GM06990 (cell line): ENCODE data around the gene FANCE.
A peak's percentile ranks its signal among the peaks of the same experiment; 100 is the strongest.

Experiments used
- DNase-seq: peaks from one replicate; pipeline ENCODE4 v3.0.0-alpha.2; 2011; ENCODE audit not compliant: insufficient read length; ENCODE audit errors: extremely low read depth
- H3K27me3 ChIP-seq: replicated peaks from 2 replicates; pipeline ENCODE4 v1.6.0; 2011; ENCODE audit warnings: low read length; ENCODE audit not compliant: control insufficient read depth, insufficient read depth
- H3K36me3 ChIP-seq: 2 replicates; pipeline ENCODE4 v1.5.1; 2011; ENCODE audit warnings: low read length; ENCODE audit not compliant: control insufficient read depth, insufficient read depth
- H3K4me3 ChIP-seq: replicated peaks from 2 replicates; pipeline ENCODE4 v1.5.1; 2011; ENCODE audit warnings: low read depth, mild to moderate bottlenecking, control low read depth, low read length
- TF ChIP-seq, protein P1 (sequence below): IDR thresholded peaks from 2 replicates; pipeline ENCODE4 v1.5.1; 2011; ENCODE audit warnings: low read length, control low read depth, mild to moderate bottlenecking, inconsistent platforms; ENCODE audit not compliant: insufficient read depth, poor library complexity, severe bottlenecking

The FANCE gene

DNA sequence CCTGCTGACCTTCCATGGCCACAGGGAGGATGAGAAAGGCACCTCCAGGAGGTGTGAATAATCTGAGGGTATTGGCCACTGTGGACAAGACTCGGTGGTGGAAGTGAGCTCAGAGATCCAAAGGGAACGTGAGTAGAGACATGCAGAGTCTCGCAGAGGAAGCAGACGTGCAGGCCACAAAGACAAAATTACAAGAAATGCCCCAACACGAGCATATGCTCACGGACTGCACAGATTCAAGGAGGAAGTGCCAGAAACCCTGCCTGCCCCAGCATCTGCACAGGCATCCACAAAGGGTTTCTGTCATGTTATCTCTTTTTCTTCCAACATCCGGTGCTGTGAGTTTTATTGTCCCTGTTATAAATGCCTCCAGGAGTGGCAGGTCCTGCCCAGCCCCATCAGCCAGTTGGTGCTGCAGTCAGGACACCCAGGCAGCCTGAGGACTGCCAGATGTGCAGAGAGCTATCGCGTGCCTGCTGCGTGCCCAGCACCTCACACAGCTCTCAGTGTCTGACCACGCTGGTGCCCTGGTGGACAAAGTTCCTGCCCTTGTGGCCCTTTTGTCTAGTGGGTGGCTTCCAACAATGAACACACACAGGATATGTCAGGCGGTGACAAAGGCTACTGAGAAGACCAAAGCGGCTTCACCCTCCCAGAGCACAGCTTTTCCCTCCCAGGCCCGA is 34.0 kb upstream of the FANCE start:
- TF ChIP-seq, protein P1, sequence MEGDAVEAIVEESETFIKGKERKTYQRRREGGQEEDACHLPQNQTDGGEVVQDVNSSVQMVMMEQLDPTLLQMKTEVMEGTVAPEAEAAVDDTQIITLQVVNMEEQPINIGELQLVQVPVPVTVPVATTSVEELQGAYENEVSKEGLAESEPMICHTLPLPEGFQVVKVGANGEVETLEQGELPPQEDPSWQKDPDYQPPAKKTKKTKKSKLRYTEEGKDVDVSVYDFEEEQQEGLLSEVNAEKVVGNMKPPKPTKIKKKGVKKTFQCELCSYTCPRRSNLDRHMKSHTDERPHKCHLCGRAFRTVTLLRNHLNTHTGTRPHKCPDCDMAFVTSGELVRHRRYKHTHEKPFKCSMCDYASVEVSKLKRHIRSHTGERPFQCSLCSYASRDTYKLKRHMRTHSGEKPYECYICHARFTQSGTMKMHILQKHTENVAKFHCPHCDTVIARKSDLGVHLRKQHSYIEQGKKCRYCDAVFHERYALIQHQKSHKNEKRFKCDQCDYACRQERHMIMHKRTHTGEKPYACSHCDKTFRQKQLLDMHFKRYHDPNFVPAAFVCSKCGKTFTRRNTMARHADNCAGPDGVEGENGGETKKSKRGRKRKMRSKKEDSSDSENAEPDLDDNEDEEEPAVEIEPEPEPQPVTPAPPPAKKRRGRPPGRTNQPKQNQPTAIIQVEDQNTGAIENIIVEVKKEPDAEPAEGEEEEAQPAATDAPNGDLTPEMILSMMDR, result no peak
- no peak for DNase-seq
- no peaks in the 10 kb centered on the region for H3K27me3 ChIP-seq
- H3K36me3 ChIP-seq, result peaks cover 7% of the 10 kb centered on the region
- H3K4me3 ChIP-seq, result no peak overlapping the region

DNA sequence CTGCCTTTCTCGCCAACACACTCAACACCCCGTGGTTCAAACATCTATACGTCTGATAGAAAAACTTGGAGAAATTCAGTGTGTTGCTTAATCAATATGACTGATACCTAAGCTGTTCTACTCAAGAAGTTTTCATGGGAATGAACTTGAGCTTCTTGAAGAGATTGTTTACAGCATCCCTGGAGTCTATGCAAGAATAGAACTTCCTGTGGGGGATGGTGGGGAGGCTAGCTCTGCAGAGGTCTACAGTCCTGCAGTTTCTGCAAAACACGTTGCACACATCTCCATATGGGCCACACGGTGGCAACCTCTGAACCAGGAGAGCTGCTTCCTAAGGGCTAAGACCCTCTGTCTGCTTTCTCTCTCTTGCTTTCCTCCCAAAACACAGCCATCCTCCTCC is 32.7 kb upstream of the FANCE start:
- no peak for DNase-seq

DNA sequence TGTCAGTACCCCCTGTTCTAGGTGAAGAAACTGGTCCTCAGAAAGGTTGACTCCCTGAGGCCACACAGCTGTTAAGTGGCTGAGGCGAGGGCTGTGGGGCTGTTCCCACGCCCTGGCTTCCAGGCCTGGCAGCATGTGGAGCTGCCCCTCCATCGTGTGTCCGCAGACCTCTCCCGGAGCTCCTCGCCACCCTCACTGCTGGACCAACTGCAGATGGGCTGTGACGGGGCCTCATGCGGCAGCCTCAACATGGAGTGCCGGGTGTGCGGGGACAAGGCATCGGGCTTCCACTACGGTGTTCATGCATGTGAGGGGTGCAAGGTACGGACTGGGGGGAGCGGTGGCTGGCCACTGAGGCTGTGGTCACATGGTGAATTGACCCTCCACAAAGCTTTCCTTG is 32.2 kb upstream of the FANCE start:
- H3K36me3 ChIP-seq, result peaks cover 9% of the 10 kb centered on the region
- DNase-seq, result no peak
- no peaks in the 10 kb centered on the region for H3K27me3 ChIP-seq
- TF ChIP-seq, protein P1, result no peak
- H3K4me3 ChIP-seq, result no peak overlapping the region

More for the DNA sequence above, 32.7 kb upstream of the FANCE start:
- TF ChIP-seq, protein P1, result peak; percentile 14
- Histone ChIP-seq H3K27me3 (no peaks in the 10 kb centered on the region), H3K36me3 (peaks cover 7% of the 10 kb centered on the region), H3K4me3 (no peak overlapping the region)

DNA sequence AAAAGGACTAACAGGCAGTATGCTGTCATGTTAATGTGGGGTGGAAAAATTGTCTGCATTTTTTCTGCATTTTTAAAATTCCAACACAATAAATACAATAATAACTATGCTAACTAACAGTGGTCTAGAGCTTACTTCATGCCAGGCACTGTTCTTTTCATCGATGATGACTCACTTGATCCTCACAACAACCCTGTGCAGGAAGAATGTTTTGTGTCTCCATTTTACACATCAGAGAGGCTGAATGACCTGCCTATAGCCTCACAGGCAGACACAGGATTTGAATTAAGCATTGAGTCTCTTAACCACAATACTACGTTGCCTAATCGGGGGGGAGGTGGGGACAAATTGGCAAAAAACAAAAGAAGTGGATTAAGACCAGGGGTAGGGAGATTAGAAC is 26.9 kb upstream of the FANCE start:
- no peak overlapping the region for H3K4me3 ChIP-seq
- TF ChIP-seq, protein P1, result no peak
- no peaks in the 10 kb centered on the region for H3K27me3 ChIP-seq
- no peak for DNase-seq
- peaks cover 14% of the 10 kb centered on the region for H3K36me3 ChIP-seq

DNA sequence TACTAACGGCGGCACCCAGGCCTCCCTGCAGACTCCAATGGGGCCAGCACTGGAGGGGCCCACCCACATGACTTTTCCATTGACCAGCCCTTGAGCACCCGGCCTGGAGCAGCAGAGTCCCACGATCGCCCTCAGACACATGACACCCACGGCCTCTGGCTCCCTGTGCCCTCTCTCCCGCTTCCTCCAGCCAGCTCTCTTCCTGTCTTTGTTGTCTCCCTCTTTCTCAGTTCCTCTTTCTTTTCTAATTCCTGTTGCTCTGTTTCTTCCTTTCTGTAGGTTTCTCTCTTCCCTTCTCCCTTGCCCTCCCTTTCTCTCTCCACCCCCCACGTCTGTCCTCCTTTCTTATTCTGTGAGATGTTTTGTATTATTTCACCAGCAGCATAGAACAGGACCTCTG is 26.1 kb upstream of the FANCE start:
- DNase-seq, result no peak
- TF ChIP-seq, protein P1, result no peak
- H3K4me3 ChIP-seq, result no peak overlapping the region
- peaks cover 14% of the 10 kb centered on the region for H3K36me3 ChIP-seq
- no peaks in the 10 kb centered on the region for H3K27me3 ChIP-seq

DNA sequence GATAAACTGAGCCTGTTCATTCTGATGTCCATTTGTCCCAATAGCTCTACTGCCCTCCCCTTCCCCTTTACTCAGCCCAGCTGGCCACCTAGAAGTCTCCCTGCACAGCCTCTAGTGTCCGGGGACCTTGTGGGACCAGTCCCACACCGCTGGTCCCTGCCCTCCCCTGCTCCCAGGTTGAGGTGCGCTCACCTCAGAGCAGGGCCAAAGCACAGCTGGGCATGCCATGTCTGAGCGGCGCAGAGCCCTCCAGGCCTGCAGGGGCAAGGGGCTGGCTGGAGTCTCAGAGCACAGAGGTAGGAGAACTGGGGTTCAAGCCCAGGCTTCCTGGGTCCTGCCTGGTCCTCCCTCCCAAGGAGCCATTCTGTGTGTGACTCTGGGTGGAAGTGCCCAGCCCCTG is 24.7 kb upstream of the FANCE start:
- Histone ChIP-seq H3K4me3 (no peak overlapping the region), H3K36me3 (peaks cover 12% of the 10 kb centered on the region), H3K27me3 (no peaks in the 10 kb centered on the region)
- TF ChIP-seq, protein P1, result no peak
- DNase-seq, result no peak
